Inflammatory macrophage (primary cell): Measurements from ENCODE around the gene EBI3.
"Not testable (repeated sequence)": the region's sequence is repeated elsewhere in the genome, so short reads cannot be mapped to it uniquely, and the experiment has no call there.

Experiments
- DNase-seq, 2 donors: peaks; one replicate each; pipeline ENCODE4 v3.0.0-alpha.2; 2020 to 2022

The EBI3 gene

GRCh38 chr19:4200940-4201542, 28.3 kb upstream of the EBI3 start:
- no peak for DNase-seq

- DNase-seq: no peak
Measured at GRCh38 chr19:4201798-4202197, 27.5 kb upstream of the EBI3 start.

DNA sequence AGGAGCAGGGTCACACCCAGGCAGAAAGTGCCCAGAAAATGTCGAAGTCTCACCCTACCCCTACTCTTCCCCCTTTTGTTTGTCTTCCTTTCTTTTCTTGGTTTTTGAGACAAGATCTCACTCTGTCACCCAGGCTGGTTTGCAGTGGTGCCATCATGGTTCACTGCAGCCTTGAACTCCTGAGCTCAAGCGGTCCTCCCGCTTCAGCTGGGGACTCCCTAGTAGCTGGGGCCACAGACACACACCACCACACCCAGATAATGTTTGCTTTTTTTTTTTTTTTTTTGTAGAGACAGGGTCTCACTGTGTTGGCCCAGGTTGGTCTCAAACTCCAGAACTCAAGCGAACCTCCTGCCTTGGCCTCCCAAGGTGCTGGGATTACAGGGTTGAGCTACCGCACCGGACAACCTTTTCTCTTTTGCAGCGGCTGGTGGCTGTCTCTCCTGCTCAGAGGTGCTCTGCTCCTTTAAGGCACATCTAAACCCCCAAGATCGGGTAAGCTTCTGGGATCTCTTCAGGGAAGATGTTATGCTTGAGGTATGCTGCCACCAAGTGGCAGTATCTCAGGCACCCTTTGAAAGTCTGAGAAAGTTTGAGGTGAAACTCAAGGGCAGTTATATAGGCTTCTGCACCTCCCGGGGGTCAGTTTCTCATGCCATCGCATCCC, 22.4 kb upstream of the EBI3 start:
- DNase-seq: peak; percentile 21 to 26

GRCh38 chr19:4208385-4209094, 20.8 kb upstream of the EBI3 start:
- DNase-seq: peak; percentile 7 to 31

GRCh38 chr19:4210166-4210731, 19.1 kb upstream of the EBI3 start:
- DNase-seq: no peak

- no peak for DNase-seq
Measured at GRCh38 chr19:4213116-4213515, 16.2 kb upstream of the EBI3 start.

DNA sequence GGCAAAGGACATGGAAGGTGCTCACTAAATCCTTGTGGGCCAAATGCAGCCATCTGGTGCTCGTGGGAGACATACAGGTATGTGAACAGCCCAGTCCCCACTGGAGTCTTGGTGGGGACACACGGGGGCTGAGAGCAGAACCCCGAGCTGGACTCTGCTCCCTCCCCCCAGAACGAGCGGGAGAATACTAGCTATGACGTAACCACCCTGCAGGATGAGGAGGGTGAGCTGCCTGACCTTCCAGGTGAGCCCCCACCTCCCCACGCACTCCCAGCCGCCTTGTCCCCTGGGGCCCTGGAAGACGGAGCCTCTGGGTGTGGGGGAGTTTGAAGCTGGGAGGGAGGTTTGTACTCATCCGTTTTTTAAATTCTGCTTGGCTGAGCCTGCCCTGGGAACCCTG, 13.5 kb upstream of the EBI3 start:
- no peak for DNase-seq

DNA sequence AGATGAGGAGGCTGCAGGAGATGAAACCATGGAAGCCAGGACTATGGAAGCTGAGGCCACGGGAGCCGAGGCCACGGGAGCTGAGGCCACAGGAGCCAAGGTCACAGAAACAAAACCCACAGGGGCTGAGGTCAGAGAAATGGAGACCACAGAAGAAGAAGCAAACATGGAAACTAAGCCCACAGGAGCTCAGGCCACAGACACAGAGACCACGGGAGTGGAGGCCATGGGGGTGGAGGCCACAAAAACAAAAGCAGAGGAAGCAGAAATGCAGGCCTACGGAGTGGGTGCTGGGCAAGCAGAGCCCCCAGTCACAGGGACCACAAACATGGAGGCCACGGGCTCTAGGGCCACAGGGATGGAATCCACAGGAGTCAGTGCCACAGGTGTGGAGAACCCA, 12.5 kb upstream of the EBI3 start:
- DNase-seq: no peak

DNA sequence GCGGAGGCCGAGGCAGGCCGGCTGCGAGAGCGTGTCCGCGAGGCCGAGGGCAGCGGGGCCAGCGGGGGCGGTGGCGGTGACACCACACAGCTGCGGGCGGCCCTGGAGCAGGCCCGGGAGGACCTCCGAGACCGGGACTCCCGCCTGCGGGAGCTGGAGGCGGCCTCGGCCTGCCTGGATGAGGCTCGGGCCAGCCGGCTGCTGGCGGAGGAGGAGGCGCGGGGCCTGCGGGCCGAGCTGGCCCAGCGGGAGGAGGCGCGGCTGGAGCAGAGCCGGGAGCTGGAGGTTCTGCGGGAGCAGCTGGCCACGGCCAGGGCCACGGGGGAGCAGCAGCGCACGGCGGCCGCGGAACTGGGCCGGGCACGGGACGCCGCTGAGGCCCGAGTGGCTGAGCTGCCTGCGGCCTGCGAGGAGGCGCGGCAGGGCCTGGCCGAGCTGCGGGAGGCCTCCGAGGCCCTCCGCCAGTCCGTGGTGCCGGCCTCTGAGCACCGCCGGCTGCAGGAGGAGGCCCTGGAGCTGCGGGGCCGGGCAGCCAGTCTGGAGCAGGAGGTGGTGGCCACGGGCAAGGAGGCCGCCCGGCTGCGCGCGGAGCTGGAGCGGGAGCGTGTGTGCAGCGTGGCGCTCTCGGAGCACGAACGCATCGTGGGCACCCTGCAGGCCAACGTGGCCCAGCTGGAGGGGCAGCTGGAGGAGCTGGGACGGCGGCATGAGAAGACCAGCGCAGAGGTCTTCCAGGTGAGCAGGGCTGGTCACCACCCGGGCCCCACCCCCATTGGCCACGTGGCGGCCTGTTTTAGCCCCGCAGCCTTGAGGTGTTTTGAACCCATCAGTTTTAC, 11.7 kb upstream of the EBI3 start:
- DNase-seq: no peak

- DNase-seq: not testable (repeated sequence)
Measured at GRCh38 chr19:4218523-4218922, 10.8 kb upstream of the EBI3 start.

GRCh38 chr19:4220188-4220587, 9.1 kb upstream of the EBI3 start:
- DNase-seq: no peak

GRCh38 chr19:4224470-4224869, 4.9 kb upstream of the EBI3 start:
- DNase-seq: no peak

DNA sequence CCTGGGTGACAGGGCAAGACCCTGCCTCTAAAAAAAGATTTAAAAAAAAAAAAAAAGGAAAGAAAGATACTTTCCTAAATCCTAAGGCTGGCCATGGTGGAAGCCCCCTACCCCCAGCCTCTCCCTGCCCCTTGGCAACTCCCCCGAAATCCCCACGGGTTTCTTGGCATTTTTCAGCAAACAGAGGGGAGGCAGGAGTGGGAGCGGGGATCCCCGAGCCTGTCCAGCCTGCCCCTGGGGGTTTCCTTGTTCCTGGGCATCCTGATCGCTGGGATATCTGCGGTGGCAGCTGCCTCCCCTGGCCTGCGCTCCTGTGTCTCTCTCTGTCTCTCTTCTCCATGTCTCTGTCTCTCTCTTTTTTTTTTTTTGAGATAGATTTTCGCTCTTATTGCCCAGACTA, 3.4 kb upstream of the EBI3 start:
- DNase-seq: no peak

- no peak for DNase-seq
Measured at GRCh38 chr19:4227771-4228170, 1.6 kb upstream of the EBI3 start.

DNA sequence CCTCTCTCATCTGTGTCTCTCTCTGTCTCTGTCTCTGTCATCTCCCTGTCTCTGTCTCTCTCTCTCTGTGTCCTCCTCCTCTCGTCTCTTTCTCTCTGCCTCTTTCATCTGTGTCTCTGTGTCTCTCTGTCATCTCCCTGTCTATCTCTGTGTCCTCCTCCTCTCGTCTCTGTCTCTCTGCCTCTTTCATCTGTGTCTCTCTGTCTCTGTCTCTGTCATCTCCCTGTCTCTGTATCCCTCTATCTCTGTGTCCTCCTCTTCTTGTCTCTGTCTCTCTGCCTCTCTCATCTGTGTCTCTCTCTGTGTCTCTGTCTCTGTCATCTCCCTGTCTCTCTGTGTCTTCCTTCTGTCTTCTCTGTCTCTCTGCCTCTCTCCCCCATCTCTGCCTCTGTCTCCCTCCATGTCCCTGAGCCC, 551 bp upstream of the EBI3 start:
- no peak for DNase-seq

GRCh38 chr19:4230237-4230636, 914 bp downstream of the EBI3 start:
- not testable (repeated sequence) for DNase-seq

- not testable (repeated sequence) for DNase-seq
Measured at GRCh38 chr19:4231521-4231920, 2.2 kb downstream of the EBI3 start.

DNA sequence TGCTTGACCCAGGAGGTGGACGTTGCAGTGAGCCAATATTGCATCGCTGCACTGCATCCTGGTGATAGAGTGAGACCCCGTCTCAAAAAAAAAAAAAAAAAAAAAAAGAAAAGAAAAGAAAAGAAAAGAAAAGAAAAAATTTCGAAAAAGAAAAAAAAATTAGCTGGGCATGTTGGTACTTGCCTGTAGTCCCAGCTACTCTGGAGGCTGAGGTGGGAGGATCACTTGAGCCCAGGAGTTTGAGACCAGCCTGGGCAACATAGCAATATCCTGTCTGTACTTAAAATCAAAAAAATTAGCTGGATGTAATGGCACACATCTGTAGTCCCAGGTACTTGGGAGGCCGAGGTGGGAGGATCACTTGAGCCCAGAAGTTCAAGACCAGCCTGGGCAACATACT, 2.8 kb downstream of the EBI3 start:
- DNase-seq: not testable (repeated sequence)

DNA sequence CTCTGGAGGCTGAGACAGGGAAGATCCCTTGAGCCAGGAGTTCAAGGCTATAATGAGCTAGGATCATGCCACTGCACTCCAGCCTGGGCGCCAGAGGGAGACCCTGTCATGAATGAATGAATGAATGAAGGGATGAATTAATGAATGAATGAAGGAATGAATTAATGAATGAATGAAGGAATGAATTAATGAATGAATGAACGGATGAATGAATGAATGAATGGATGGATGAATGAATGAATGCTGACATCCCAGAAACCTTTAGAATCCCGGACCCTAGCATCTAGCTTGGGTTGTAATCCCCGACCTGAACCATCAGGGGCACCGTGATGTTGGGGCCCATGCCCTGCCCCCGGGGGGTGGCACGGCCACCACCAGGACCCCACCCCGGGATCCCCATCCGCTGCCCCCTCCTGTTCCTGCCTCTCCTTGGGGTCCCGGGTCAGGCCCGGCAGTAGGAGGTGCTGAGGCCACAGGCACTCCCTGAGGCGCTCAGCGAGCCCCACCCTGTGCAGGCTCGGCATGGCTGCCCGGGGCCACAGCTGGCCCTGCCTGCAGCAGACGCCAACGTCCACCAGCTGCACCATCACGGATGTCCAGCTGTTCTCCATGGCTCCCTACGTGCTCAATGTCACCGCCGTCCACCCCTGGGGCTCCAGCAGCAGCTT, 3.4 kb downstream of the EBI3 start:
- no peak for DNase-seq

GRCh38 chr19:4233282-4233853, 4.0 kb downstream of the EBI3 start:
- peak; percentile 44 to 52 for DNase-seq

- no peak for DNase-seq
Measured at GRCh38 chr19:4234142-4234861, 5.0 kb downstream of the EBI3 start.
